Mesenchymal stem cell (in vitro differentiated cells and primary cell): ENCODE data around the gene ZMYM5.
"Not testable (repeated sequence)": the region's sequence is repeated elsewhere in the genome, so short reads cannot be mapped to it uniquely, and the experiment has no call there.

Experiments
- DNase-seq: peaks from one replicate; pipeline ENCODE4 v3.0.0-alpha.2; 2013
- H2AFZ ChIP-seq: one replicate; pipeline ENCODE4 v1.6.1; 2013; ENCODE audit warnings: low read depth, mild to moderate bottlenecking, control low read depth, inconsistent platforms, low read length, moderate library complexity
- H2AK5ac ChIP-seq: 2 replicates; pipeline ENCODE4 v1.6.1; 2013; ENCODE audit warnings: low read length, moderate library complexity, mild to moderate bottlenecking, inconsistent platforms; ENCODE audit not compliant: severe bottlenecking
- H2BK120ac ChIP-seq: one replicate; pipeline ENCODE4 v1.6.1; 2013; ENCODE audit warnings: low read depth, mild to moderate bottlenecking, inconsistent platforms, low read length, moderate library complexity
- H2BK12ac ChIP-seq, 2 experiments: one replicate each; pipeline ENCODE4 v1.6.1; 2013; ENCODE audit warnings: inconsistent platforms in 2 of 2, low read length in 2 of 2, mild to moderate bottlenecking in 2 of 2, moderate library complexity in 2 of 2, control low read depth in 1 of 2
- H2BK15ac ChIP-seq: one replicate; pipeline ENCODE4 v1.6.1; 2013; ENCODE audit warnings: mild to moderate bottlenecking, low read depth, inconsistent platforms; ENCODE audit not compliant: poor library complexity, severe bottlenecking
- H2BK5ac ChIP-seq: 2 replicates; pipeline ENCODE4 v1.6.1; 2013; ENCODE audit warnings: low read depth, mild to moderate bottlenecking, low read length, control low read depth, inconsistent platforms; ENCODE audit not compliant: poor library complexity, severe bottlenecking
- H3K14ac ChIP-seq, 2 experiments: one replicate each; pipeline ENCODE4 v1.6.1; 2013; ENCODE audit warnings: inconsistent platforms in 2 of 2, low read length in 2 of 2, control low read depth in 1 of 2, mild to moderate bottlenecking in 1 of 2, moderate library complexity in 1 of 2
- H3K18ac ChIP-seq, 2 experiments: one replicate each; pipeline ENCODE4 v1.6.1; 2013; ENCODE audit warnings: inconsistent platforms in 2 of 2, low read length in 2 of 2, control low read depth in 1 of 2, low read depth in 1 of 2, mild to moderate bottlenecking in 1 of 2
- H3K23ac ChIP-seq, 2 experiments: one replicate each; pipeline ENCODE4 v1.6.1; 2013; ENCODE audit warnings: inconsistent platforms in 2 of 2, low read length in 2 of 2, mild to moderate bottlenecking in 2 of 2, moderate library complexity in 2 of 2, control low read depth in 1 of 2
- H3K27ac ChIP-seq: 2 replicates; pipeline ENCODE4 v1.5.1; 2013; ENCODE audit warnings: mild to moderate bottlenecking, moderate library complexity, low read length, control low read depth, inconsistent platforms; ENCODE audit not compliant: poor library complexity, severe bottlenecking
- H3K27me3 ChIP-seq, 2 experiments: 2 replicates each; pipeline versions ENCODE4 v1.6.1 to v1.7.0; 2013; ENCODE audit warnings: low read length in 2 of 2, mild to moderate bottlenecking in 2 of 2, moderate library complexity in 2 of 2, control low read depth in 1 of 2, inconsistent platforms in 1 of 2; ENCODE audit not compliant: control insufficient read depth in 1 of 2, insufficient read depth in 1 of 2
- H3K36me3 ChIP-seq, 2 experiments: 2 replicates each; pipeline versions ENCODE4 v1.6.1 to v1.7.0; 2013; ENCODE audit warnings: low read length in 2 of 2, control low read depth in 1 of 2, inconsistent platforms in 1 of 2, low read depth in 1 of 2, mild to moderate bottlenecking in 1 of 2; ENCODE audit not compliant: insufficient read depth in 2 of 2, control insufficient read depth in 1 of 2
- H3K4ac ChIP-seq, 2 experiments: one replicate each; pipeline ENCODE4 v1.6.1; 2013; ENCODE audit warnings: inconsistent platforms in 2 of 2, low read length in 2 of 2, mild to moderate bottlenecking in 2 of 2, moderate library complexity in 2 of 2, control low read depth in 1 of 2, low read depth in 1 of 2
- H3K4me1 ChIP-seq: 2 replicates; pipeline ENCODE4 v1.6.1; 2013; ENCODE audit warnings: low read depth, low read length, control low read depth; ENCODE audit not compliant: control insufficient read depth, insufficient read depth
- H3K4me2 ChIP-seq: 2 replicates; pipeline ENCODE4 v1.6.1; 2013; ENCODE audit warnings: low read length, mild to moderate bottlenecking, inconsistent platforms; ENCODE audit not compliant: poor library complexity, severe bottlenecking
- H3K4me3 ChIP-seq, 2 experiments: 2 replicates each; pipeline versions ENCODE4 v1.5.1 to v1.7.0; 2013; ENCODE audit warnings: low read length in 2 of 2, mild to moderate bottlenecking in 2 of 2, control low read depth in 1 of 2, low read depth in 1 of 2; ENCODE audit not compliant: insufficient read depth in 1 of 2
- H3K79me1 ChIP-seq: replicated peaks from 2 replicates; pipeline ENCODE4 v1.6.1; 2013; ENCODE audit warnings: mild to moderate bottlenecking, control low read depth, low read length, inconsistent platforms; ENCODE audit not compliant: poor library complexity, severe bottlenecking
- H3K9ac ChIP-seq: 2 replicates; pipeline ENCODE4 v1.7.0; 2013; ENCODE audit warnings: mild to moderate bottlenecking, low read length, moderate library complexity
- H3K9me3 ChIP-seq: 2 replicates; pipeline ENCODE4 v1.7.0; 2013; ENCODE audit warnings: mild to moderate bottlenecking, low read length; ENCODE audit not compliant: control insufficient read depth
- H4K8ac ChIP-seq: one replicate; pipeline ENCODE4 v1.6.1; 2013; ENCODE audit warnings: inconsistent platforms, mild to moderate bottlenecking, low read length, moderate library complexity
- H4K91ac ChIP-seq: one replicate; pipeline ENCODE4 v1.6.1; 2013; ENCODE audit warnings: mild to moderate bottlenecking, low read length, inconsistent platforms
- WGBS: methylation state at CpG from one replicate; pipeline ENCODE4 v1.1.7; 2013; ENCODE audit warnings: mixed read lengths; 5-methylcytosine and 5-hydroxymethylcytosine counted together

Gene ZMYM5

DNA sequence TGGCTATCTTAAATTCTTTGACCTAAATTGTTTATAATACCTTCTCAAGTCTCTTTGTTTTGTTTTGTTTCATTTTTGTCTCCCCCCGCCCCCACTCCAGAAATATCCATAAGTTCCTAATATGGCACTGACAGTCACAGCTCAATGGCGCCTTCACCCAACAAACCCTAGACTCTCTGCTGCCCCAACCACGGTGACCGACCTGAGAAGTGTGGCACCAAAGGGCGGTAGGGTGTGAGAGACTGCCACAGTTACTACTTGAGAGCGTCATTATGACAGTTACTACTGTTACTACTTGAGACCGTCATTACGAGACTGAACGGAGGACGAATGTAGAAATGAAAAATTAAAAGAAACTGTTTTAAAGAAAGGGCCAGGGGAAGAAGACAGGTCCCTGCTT lies 46.3 kb downstream of the ZMYM5 start:
- no peak overlapping the region for H3K23ac ChIP-seq
- peaks cover 7% of the 10 kb centered on the region for H3K4me1 ChIP-seq
- no peak for DNase-seq
- no peaks in the 10 kb centered on the region for H3K9me3 ChIP-seq
- H2BK120ac ChIP-seq = no peak overlapping the region
- H3K79me1 ChIP-seq = peaks cover 25% of the 10 kb centered on the region
- H2BK15ac ChIP-seq = no peak overlapping the region
- peaks cover 20 to 28% of the 10 kb centered on the region in 2 experiments for H3K36me3 ChIP-seq
- no peak overlapping the region for H2BK5ac ChIP-seq
- H3K27ac ChIP-seq = no peak overlapping the region
- no peak overlapping the region for H3K9ac ChIP-seq
- H4K91ac ChIP-seq = no peak overlapping the region
- H3K4me2 ChIP-seq = no peak overlapping the region
- WGBS = 98% methylated on average over 10 of the region's 10 CpGs
- no peak overlapping the region for H3K14ac ChIP-seq
- H2BK12ac ChIP-seq = no peak overlapping the region
- no peak overlapping the region for H3K18ac ChIP-seq
- no peak overlapping the region for H3K4me3 ChIP-seq
- H3K4ac ChIP-seq = no peak overlapping the region
- no peak overlapping the region for H4K8ac ChIP-seq
- no peak overlapping the region for H2AK5ac ChIP-seq
- H3K27me3 ChIP-seq = no peaks in the 10 kb centered on the region
- H2AFZ ChIP-seq = no peak overlapping the region

DNA sequence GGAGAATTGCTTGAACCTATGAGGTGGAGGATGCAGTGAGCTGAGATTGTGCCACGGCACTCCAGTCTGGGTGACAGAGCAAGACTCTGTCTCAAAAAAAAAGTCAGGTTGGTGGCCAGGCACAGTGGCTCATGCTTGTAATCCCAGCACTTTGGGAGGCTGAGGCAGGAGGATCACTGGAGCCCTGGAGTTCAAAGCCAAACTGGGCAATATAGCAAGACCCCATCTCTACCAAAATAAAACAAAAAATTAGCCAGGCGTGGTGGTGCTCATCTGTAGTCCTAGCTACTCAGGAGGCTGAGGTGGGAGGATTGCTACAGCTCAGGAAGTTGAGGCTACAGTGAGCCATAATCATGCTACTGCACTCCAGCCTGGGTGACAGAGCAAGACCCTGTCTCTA lies 47.6 kb downstream of the ZMYM5 start:
- not testable (repeated sequence) for H3K27me3 ChIP-seq, H3K4me1 ChIP-seq, H3K4me3 ChIP-seq, H3K9me3 ChIP-seq, H2BK15ac ChIP-seq, H2BK5ac ChIP-seq, H2AK5ac ChIP-seq, H2AFZ ChIP-seq, H3K14ac ChIP-seq, H3K27ac ChIP-seq, DNase-seq, H3K4me2 ChIP-seq, H3K18ac ChIP-seq, H2BK120ac ChIP-seq, H4K91ac ChIP-seq, H2BK12ac ChIP-seq, H3K23ac ChIP-seq, H3K9ac ChIP-seq, H3K4ac ChIP-seq, H4K8ac ChIP-seq
- Histone ChIP-seq H3K36me3 (peaks cover 25 to 27% of the 10 kb centered on the region in 2 experiments), H3K79me1 (peaks cover 26% of the 10 kb centered on the region)
- WGBS = 90% methylated on average over 2 of the region's 2 CpGs

DNA sequence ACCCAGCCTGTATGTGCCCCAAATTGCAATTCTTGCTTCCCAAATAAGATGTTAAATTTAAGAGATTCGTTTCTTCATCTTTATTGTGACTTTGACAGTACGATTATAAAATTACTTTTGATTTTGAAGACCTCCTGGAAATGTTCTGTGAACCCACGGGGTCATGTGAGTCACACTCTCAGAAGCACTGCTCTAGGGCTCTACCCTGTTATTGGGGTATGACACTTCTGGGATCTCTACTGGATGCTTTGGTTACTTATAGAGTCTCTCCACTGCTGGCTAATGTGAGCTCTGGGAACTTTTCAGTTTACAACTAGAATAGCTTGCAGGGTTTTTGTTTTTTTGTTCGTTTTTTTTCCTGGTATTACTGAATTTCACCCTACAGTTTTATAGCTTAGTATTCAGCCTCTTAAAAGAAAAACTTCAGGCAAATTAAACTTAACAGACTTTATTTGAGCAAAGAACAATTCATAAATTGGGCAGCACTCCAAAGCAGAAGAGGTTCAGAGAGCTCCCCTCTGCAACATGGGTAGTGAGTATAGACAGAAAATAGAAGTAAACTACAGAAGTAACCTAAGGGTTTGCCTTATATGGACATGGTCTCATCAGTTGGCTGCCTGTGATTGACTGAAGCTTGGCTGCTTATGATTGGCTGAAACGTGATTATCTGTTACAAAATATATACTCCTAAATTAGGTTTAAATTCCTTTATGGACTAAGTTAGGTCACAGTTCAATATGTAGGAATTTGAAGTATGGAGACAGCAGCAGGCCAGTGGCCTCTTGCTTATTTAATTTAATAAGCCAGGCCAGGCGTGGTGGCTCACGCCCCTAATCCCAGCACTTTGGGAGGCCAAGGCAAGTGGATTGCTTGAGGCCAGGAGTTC lies 52.2 kb downstream of the ZMYM5 start:
- Histone ChIP-seq H3K4me3 (no peak overlapping the region), H3K4me2 (no peak overlapping the region), H2BK5ac (no peak overlapping the region), H3K18ac (no peak overlapping the region), H4K8ac (no peak overlapping the region), H3K9ac (no peak overlapping the region), H4K91ac (no peak overlapping the region), H2BK120ac (no peak overlapping the region), H2BK15ac (no peak overlapping the region), H3K23ac (no peak overlapping the region), H3K14ac (no peak overlapping the region), H2AFZ (no peak overlapping the region), H3K36me3 (peaks cover 8 to 9% of the 10 kb centered on the region in 2 experiments), H3K27ac (no peak overlapping the region), H3K4me1 (no peaks in the 10 kb centered on the region), H3K79me1 (peaks cover 16% of the 10 kb centered on the region), H3K27me3 (no peaks in the 10 kb centered on the region), H3K9me3 (no peaks in the 10 kb centered on the region), H3K4ac (no peak overlapping the region), H2BK12ac (no peak overlapping the region), H2AK5ac (no peak overlapping the region)
- DNase-seq = no peak
- 98% methylated on average over 6 of the region's 7 CpGs for WGBS

DNA sequence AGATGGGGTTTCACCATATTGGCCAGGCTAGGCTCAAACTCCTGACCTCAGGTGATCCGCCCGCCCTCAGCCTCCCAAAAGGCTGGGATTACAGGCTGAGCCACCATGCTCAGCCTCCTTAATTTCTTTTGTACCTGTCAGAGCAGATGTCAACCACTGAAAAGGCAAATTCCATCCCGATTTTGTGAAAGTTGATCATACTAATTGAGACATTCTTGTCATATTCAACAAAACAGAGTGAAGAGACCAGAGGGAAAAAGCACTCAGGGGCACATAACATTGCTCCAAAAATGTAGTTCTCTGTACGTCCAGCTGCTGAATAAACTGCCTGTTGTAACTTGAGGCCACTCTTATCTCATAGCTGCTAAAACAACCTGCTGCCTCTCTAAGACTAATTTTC lies 53.3 kb downstream of the ZMYM5 start:
- Histone ChIP-seq H3K27ac (no peak overlapping the region), H3K23ac (no peak overlapping the region), H2BK15ac (no peak overlapping the region), H3K79me1 (peaks cover 13% of the 10 kb centered on the region), H2BK12ac (no peak overlapping the region), H3K14ac (no peak overlapping the region), H3K9ac (no peak overlapping the region), H3K27me3 (no peaks in the 10 kb centered on the region), H2AK5ac (no peak overlapping the region), H3K9me3 (no peaks in the 10 kb centered on the region), H4K91ac (no peak overlapping the region), H3K4me2 (no peak overlapping the region), H2BK5ac (no peak overlapping the region), H2BK120ac (no peak overlapping the region), H3K18ac (no peak overlapping the region), H2AFZ (no peak overlapping the region), H4K8ac (no peak overlapping the region), H3K4me3 (no peak overlapping the region), H3K4me1 (no peaks in the 10 kb centered on the region), H3K4ac (no peak overlapping the region), H3K36me3 (peaks cover 12 to 14% of the 10 kb centered on the region in 2 experiments)
- 89% methylated on average over 4 of the region's 4 CpGs for WGBS
- no peak for DNase-seq
